GM19025 (cell line): Measurements from ENCODE around the gene FOS.

Experiments
- ATAC-seq: cut with Tn5 transposase; IDR thresholded peaks from one replicate; pipeline ENCODE4 v1.9.1; 2021; ENCODE audit warnings: mild to moderate bottlenecking, low read depth, moderate library complexity; ENCODE audit not compliant: unreplicated experiment

The FOS gene

DNA sequence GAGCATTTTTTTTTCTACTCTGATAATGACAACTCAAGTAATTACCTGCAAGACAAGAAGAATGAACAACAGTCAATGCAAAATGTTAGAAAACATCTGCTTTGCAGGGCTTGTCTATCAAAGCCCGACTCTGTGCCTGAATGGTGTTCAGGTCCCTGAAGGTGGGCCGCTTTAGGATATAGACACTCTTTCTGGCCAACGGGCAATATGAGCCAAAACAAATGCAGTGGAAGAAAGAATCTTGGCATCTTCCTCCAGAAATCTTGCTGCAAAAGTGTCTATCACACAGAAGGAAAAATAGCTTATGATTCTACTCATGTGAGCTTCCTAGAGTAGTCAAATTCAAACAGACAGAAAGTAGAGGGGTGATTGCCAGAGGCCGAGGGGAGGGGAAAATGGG lies 32.7 kb downstream of the FOS start:
- ATAC-seq: no peak

DNA sequence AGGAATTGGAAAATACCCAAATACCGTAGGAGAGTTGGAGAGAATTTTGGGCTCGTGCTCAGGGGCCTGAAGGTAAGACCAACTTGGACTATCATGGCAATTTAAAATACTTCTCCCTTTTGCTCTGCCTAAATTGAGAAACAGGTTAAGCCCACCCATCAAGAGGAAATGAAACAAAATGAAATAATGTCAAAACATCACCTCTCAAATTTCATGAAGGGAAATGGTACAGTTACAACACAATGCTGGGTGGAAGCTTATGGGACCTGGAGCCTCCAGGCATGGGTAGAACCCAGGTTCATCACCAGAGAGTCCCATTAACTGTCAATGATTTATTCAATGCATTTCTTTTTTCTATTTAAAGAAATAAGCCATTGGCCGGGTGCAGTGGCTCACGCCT lies 33.7 kb downstream of the FOS start:
- ATAC-seq: no peak

DNA sequence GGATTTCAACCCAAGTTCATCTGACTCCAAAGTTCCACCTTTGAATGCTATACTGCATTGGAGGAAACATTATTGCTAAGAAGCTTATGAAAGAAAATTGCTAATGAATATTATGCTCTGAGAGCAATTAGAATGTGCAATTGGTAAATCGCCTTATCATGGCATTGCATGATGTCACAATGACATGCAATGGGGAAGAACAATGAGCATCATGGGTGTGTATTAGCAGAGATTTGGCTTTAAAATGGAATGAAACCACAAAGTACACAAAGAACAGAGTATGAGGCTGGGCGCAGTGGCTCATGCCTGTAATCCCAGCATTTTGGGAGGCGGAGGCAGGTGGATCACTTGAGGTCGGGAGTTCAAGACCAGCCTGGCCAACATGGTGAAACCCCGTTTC lies 34.7 kb downstream of the FOS start:
- no peak for ATAC-seq

DNA sequence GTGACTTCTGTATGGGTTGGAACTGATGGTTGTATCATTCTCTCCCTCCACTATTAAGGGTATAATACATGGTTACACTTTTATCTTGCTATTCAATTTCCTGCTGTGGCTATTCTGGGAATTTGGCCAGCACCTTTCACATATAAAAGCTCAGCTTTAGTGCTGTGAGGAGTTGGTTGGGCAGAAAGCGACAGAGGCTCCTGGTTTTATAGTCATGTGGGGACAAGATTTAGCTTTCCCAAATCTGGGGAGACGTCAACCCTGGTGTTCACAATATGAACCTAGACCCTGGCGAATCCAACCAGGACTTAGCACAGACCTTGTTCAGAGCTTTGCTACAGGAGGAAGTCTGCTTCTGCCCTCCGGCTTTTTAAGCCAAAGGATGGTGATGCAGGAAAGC lies 36.5 kb downstream of the FOS start:
- no peak for ATAC-seq

DNA sequence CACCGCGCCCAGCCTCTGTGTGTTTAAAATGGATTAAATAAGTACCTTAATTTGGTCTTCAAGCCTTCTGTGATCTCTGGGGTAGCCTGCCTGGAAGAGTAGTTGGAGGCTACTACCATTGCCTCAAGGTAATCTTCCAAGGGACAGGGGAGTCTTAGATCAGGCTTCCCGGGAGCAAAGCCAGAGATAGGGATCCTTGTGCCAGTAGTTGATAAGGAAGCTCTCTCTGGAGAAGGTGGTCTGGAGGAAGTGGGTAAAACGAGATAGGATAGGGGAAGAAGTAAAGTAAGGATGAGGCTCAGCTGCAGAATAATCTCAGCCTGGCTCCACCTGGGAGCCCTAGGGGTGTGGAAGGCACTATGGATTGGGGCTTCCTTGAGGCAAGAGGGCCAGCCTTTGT lies 38.5 kb downstream of the FOS start:
- no peak for ATAC-seq

DNA sequence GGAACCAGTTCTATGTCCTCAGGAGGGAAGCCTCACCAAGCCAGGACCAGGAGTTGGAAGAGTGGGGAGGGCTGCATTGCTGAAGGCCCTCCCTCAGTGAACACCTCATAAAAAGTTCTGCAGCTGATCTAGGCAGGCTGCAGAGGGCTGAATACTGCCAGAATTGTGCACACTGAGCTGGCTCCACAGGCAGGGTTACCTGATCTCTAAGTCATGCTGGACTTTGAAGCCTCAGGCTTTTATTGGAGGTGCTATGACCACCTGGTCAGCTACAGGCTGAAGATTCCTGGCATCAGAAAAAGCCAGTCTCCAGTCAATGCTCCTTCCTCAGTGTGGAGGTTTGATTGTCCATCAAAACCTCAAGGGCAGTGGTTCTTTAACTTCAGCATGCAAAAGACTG lies 39.7 kb downstream of the FOS start:
- ATAC-seq: no peak

DNA sequence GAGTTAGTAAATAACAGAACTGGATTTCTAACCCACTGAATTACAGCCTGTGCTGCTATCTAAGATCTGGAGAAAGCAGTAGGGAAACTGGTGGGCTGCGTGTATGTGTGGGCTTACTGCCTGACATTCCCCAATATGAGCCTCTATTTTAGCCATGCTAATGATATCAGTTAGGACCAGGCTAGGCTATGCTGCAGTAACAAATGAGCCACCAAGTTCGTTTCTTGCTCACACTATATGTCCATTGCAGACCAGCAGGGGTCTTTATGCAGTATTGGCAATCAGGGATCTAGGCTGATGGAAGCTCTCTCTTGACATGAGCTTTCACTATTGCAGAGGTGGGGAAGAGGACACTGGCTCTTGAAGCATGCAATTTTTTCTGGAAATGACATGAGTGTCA lies 40.4 kb downstream of the FOS start:
- no peak for ATAC-seq

DNA sequence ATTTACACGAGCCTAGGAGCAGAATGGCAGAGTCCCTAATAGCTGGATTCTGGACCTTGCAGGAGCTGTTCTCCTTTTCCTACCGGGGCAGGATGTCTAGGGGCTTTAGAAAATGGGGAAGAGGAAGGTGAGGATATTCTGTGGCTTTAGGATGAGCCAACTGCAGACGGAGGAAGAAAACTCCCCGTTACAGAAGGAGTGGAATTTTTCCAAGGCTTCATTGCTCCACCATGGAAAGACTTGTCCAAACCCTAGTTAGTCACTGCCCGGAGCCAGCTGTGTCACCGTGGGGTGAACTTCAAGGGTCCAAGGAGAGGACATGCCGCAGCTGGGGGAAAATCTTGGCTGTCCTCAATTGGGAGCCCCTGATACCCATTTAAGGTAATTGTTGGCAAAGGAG lies 41.6 kb downstream of the FOS start:
- ATAC-seq: no peak

DNA sequence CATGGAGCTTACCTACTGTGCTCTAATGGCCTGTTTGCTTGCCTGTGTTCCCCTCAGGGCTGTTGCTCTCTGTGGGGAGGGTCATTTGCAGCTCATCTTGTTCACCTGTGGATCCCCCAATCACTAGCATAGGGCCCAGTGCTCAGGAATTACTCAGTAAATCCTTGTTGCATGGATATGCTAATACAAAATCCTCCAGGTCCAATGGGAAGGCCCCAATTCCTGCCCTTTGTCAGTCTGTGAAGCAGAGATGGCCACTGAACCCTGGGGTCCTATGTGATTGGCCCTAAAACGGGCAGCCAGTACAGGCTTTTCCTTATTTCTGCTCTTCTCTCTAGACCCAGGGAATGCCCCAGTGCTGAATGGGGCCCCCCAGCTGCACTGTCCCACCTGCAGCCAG lies 44.1 kb downstream of the FOS start:
- no peak for ATAC-seq

DNA sequence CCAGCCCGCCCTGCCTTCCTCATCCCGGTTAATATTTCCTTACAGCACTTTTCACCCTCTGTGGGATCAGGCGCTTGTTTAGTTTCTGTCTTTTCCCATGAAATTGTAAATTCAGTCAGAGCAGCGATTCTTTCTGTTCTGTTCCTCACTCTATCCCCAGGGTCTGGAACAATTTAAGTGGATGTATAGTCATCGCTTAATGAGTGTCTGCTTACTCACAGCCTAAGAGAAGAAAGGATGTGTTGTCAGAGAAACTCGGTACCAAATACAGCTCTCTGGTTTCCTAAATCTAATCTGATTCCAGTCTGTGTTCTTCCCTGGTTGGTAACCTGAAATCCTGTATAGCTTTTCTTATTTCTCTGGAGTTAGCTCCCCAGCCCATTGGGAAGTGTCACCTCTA lies 44.9 kb downstream of the FOS start:
- no peak for ATAC-seq

DNA sequence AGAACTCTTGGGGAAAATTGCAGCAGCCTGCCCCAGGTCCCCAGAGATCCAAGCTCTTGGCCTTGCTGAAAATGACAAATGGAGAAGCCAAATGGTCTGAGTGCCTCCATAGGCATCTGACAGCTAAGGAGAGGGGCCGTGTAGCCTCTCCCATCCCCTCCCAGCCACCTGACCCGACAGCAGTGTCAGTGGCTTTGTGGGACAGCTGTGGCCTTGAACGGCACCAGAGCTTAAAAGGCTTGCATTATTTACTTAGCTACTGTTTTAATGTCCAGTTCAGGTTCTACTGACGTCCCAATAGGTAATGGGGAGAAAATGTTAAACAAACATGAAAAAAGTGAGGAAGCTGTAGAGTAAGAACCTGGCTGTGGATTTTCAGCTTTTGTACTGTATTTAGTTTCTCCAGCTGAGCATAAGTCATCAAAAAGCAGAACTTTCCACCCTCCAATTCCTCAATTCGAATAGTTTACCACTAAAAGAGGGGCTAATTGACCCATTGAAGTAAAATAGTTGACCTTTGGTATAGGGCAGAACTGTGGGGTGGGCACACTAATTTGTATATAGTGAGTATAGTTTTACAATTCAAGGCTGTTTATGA lies 50.0 kb downstream of the FOS start:
- ATAC-seq: no peak

DNA sequence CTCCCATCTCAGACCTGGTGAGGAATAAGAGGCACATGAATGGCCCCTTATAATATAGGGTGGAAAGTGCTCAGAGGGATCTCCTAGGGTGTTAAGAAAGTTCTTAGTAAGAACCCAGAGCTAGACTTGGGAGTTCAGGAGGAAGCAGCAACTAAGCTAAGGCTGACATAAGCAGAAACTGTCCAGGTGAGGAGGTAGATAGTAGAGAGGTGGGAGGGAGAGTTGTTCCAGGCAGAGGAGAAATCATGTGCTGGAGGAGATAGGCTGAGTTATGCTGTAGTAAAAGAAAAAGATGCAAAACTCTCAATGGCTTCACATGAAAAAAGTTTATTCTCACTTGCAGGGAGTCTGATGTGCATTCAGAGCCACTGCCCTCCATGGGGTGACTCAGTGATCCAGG lies 50.7 kb downstream of the FOS start:
- ATAC-seq: no peak

DNA sequence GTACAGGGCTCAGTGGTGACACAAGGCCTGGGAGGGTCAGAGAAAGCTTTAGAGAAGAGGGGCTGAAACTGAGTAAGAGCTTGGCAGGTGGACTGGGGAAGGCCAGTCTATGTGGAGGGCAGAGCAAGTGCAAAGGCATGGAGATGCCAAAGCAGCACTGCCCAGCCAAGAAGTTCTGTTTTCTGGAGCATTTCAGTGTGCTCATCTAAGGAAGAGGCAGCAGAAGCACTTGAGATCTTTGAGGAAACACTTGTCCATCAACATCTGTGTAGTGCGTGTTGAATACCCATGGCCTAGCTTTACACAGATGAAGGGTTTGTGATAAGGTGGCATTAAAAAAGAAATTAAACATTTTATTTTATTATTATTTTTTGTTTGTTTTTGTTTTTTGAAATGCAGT lies 52.8 kb downstream of the FOS start:
- no peak for ATAC-seq
